ENCODE results near the gene OASL. TPM values are rescaled to one million over a fixed set of nuclear protein-coding genes. Genes with fewer than 3 reads are reported as not detected.

The OASL gene
- total and polyA plus RNA-seq, 9 of the 15 experiments (the other 6 are each of a cell fraction or from before 2014, with no cell fraction given): 0.14 TPM; not detected in 8

GRCh38 chr12:120979220-120979861 lies 59.7 kb downstream of the OASL start:
- Histone ChIP-seq H3K27ac (ENCODE audit: extremely low read depth, low read depth, low read length) (no peak overlapping the region), H4K20me1 (replicated peaks; ENCODE audit: control insufficient read depth, insufficient read depth, low read length) (no peaks in the 10 kb centered on the region), H3K4me3 (no peak overlapping the region), H2AFZ (ENCODE audit: low read depth, low read length) (no peak overlapping the region), H3K36me3 (ENCODE audit: control insufficient read depth, insufficient read depth, low read length) (no peaks in the 10 kb centered on the region), H3K27me3 (ENCODE audit: control insufficient read depth in 2 of 2, insufficient read depth in 2 of 2, low read length in 2 of 2) (no peaks in the 10 kb centered on the region), H3K9ac (ENCODE audit: insufficient read depth in 1 of 2, low read depth in 2 of 2, low read length in 2 of 2) (no peak overlapping the region), H3K4me1 (replicated peaks in 1 of 2; ENCODE audit: control insufficient read depth in 2 of 2, insufficient read depth in 2 of 2, low read length in 2 of 2) (peaks cover 0 to 10% of the 10 kb centered on the region in 2 experiments; a peak in 1 of 5 replicates), H3K4me2 (ENCODE audit: insufficient read depth, low read length) (no peak overlapping the region), H3K9me3 (replicated peaks; ENCODE audit: control insufficient read depth, insufficient read depth, low read depth, low read length) (no peaks in the 10 kb centered on the region), H3K9me1 (ENCODE audit: control insufficient read depth, insufficient read depth, low read length) (no peaks in the 10 kb centered on the region), H3K79me2 (ENCODE audit: control insufficient read depth, insufficient read depth, low read length) (no peaks in the 10 kb centered on the region)
- in situ Hi-C loops (cut with MboI) (no loop called here), intact Hi-C loops (cut with micrococcal nuclease) (no loop called here)
- ChIA-PET CTCF (ENCODE audit: low intra/inter-chr PET ratio) (no interaction called here), POLR2A (interaction anchor here (0.6 to 3.0 kb wide), 2 partner anchors 13 to 243 kb away, joined by 5 to 8 read pairs; no protein-coding TSS in a partner anchor)
- DNase-seq (ENCODE audit: extremely low read depth in 1 of 4, low spot score in 3 of 4) (no peak), FAIRE-seq (no peak), ATAC-seq (no peak)
- WGBS (ENCODE audit: insufficient coverage, low coverage, missing lambda C conversion rate): 40% methylated on average over 8 of the region's 10 CpGs
- no peak for TF ChIP-seq TAF9B (IDR thresholded peaks at IDR 0.05; ENCODE audit: partially characterized antibody)
- peak; percentile 90 for TF ChIP-seq ZNF239 (CRISPR knock-in tag; IDR thresholded peaks at IDR 0.05)
- TF ChIP-seq PTRF (tag; IDR thresholded peaks at IDR 0.05): no peak
- no peak for TF ChIP-seq XRCC3 (IDR thresholded peaks at IDR 0.05)
- no peak for TF ChIP-seq ZEB2 (IDR thresholded peaks at IDR 0.05)
- no TSS peak for BruUV-seq (replicated peaks)
